ENCODE data around the gene SCUBE1.

DNA sequence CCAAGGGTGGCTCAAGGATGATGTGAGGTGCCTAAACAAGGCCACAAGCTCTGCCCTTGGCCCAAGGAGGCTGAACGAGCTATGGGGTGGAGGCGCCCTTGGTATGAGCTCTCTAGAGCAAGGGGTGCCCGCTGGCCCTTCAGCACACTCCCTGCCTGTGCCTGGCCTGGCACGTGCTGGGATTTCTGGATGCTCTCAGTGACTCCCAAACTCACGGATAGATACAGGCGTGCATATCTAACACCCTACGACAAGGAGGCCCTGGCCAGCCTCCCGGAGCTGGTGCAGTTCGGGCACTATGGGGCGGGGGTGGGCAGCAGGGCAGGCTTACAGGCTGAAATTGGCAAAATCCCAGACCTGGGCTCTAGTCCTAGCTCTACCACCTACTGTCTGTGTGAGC, 30.6 kb downstream of the SCUBE1 start:
- TF ChIP-seq POU5F1 (IDR thresholded peaks at IDR 0.05; ENCODE audit: low read depth, low read length) (no peak), EZH2 (IDR thresholded peaks at IDR 0.05; ENCODE audit: low read depth, low read length, severe bottlenecking) (no peak)
- TF ChIP-seq, protein P1, sequence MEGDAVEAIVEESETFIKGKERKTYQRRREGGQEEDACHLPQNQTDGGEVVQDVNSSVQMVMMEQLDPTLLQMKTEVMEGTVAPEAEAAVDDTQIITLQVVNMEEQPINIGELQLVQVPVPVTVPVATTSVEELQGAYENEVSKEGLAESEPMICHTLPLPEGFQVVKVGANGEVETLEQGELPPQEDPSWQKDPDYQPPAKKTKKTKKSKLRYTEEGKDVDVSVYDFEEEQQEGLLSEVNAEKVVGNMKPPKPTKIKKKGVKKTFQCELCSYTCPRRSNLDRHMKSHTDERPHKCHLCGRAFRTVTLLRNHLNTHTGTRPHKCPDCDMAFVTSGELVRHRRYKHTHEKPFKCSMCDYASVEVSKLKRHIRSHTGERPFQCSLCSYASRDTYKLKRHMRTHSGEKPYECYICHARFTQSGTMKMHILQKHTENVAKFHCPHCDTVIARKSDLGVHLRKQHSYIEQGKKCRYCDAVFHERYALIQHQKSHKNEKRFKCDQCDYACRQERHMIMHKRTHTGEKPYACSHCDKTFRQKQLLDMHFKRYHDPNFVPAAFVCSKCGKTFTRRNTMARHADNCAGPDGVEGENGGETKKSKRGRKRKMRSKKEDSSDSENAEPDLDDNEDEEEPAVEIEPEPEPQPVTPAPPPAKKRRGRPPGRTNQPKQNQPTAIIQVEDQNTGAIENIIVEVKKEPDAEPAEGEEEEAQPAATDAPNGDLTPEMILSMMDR (IDR thresholded peaks at IDR 0.05; ENCODE audit: control extremely low read depth in 1 of 3, insufficient read depth in 1 of 3, low read depth in 1 of 3, low read length in 3 of 3), result no peak
